ENCODE data around the gene MTM1.

DNA sequence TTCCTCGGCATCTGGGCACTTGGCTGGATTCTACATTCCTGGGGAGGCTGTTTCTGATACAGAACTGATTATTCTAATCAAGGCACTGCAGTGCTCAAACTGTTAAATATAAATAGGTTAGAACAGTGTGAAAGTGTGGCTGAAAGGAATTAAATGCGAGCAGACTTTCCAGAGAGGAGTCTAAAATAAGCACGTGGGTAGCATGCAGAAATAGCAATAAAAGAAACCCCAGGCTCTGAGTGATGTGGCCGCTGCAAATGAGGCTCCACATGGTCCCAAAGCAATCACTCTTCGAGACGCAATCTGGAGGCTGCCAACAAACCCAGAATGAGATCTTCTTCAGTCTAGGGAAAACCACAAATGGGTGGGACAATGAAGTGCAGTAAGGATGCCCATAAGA lies 30.6 kb upstream of the MTM1 start:
- TF ChIP-seq, protein P1, sequence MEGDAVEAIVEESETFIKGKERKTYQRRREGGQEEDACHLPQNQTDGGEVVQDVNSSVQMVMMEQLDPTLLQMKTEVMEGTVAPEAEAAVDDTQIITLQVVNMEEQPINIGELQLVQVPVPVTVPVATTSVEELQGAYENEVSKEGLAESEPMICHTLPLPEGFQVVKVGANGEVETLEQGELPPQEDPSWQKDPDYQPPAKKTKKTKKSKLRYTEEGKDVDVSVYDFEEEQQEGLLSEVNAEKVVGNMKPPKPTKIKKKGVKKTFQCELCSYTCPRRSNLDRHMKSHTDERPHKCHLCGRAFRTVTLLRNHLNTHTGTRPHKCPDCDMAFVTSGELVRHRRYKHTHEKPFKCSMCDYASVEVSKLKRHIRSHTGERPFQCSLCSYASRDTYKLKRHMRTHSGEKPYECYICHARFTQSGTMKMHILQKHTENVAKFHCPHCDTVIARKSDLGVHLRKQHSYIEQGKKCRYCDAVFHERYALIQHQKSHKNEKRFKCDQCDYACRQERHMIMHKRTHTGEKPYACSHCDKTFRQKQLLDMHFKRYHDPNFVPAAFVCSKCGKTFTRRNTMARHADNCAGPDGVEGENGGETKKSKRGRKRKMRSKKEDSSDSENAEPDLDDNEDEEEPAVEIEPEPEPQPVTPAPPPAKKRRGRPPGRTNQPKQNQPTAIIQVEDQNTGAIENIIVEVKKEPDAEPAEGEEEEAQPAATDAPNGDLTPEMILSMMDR (IDR thresholded peaks at IDR 0.05; ENCODE audit: low read depth, low read length), result no peak
- no peak for TF ChIP-seq EZH2phosphoT487 (IDR thresholded peaks at IDR 0.05; ENCODE audit: low read depth)

Measured in OCI-LY3 (cell line).